ENCODE results near the gene ATG14.

Gene ATG14

GRCh38 chr14:55411426-55412389 lies at the start of gene ATG14:
TSS of gene ATG14 (minus strand) at chr14:55411830. CDS start at chr14:55411822, 8 bp downstream.
- no peak for TF ChIP-seq CTCF (IDR thresholded peaks at IDR 0.05)

GRCh38 chr14:55458800-55459515 lies 47.3 kb upstream of the ATG14 start:
- TF ChIP-seq CTCF (IDR thresholded peaks at IDR 0.05), result no peak

- no peak for TF ChIP-seq CTCF (IDR thresholded peaks at IDR 0.05)
Observed at GRCh38 chr14:55457496-55457895, 45.9 kb upstream of the ATG14 start.

- TF ChIP-seq CTCF (IDR thresholded peaks at IDR 0.05), result no peak
Observed at GRCh38 chr14:55454264-55455002, 42.8 kb upstream of the ATG14 start.

GRCh38 chr14:55451950-55452349 lies 40.3 kb upstream of the ATG14 start:
- TF ChIP-seq CTCF (IDR thresholded peaks at IDR 0.05), result no peak

- no peak for TF ChIP-seq CTCF (IDR thresholded peaks at IDR 0.05)
Observed at GRCh38 chr14:55451398-55451797, 39.8 kb upstream of the ATG14 start.

GRCh38 chr14:55450987-55451386 lies 39.4 kb upstream of the ATG14 start:
- TF ChIP-seq CTCF (IDR thresholded peaks at IDR 0.05), result no peak

Data from LNCAP (cell line).